Measurements from ENCODE around the gene SCUBE1.

The SCUBE1 gene

GRCh38 chr22:43313890-43314474 is 29.2 kb downstream of the SCUBE1 start:
- DNase-seq (ENCODE audit: low read depth), result no peak
- no peak overlapping the region for H3K4me3 ChIP-seq (ENCODE audit: low read depth, low read length)
- TF ChIP-seq CTCF (IDR thresholded peaks at IDR 0.05; ENCODE audit: low read depth, low read length), result no peak
- no peak for TF ChIP-seq POLR2A (IDR thresholded peaks at IDR 0.05; ENCODE audit: extremely low read depth, insufficient read length)
- TF ChIP-seq MAX (IDR thresholded peaks at IDR 0.05; ENCODE audit: low read depth, low read length), result no peak
- no peak for TF ChIP-seq MYC (IDR thresholded peaks at IDR 0.05; ENCODE audit: low read depth, low read length)

- DNase-seq (ENCODE audit: low read depth), result peak; percentile 66
- no peak for TF ChIP-seq MAX (IDR thresholded peaks at IDR 0.05; ENCODE audit: low read depth, low read length)
- no peak for TF ChIP-seq MYC (IDR thresholded peaks at IDR 0.05; ENCODE audit: low read depth, low read length)
- H3K4me3 ChIP-seq (ENCODE audit: low read depth, low read length), result no peak overlapping the region
These were observed 29.8 kb downstream of the SCUBE1 start for GRCh38 chr22:43313244-43313889.

GRCh38 chr22:43312608-43313007 is 30.6 kb downstream of the SCUBE1 start:
- no peak for DNase-seq (ENCODE audit: low read depth)

GRCh38 chr22:43310798-43311197 is 32.4 kb downstream of the SCUBE1 start:
- TF ChIP-seq POLR2A (IDR thresholded peaks at IDR 0.05; ENCODE audit: extremely low read depth, insufficient read length), result no peak
- TF ChIP-seq MAX (IDR thresholded peaks at IDR 0.05; ENCODE audit: low read depth, low read length), result no peak
- TF ChIP-seq MYC (IDR thresholded peaks at IDR 0.05; ENCODE audit: low read depth, low read length), result no peak
- no peak for TF ChIP-seq CTCF (IDR thresholded peaks at IDR 0.05; ENCODE audit: low read depth, low read length)
- DNase-seq (ENCODE audit: low read depth), result no peak
- H3K4me3 ChIP-seq (ENCODE audit: low read depth, low read length), result no peak overlapping the region

More at GRCh38 chr22:43312608-43313007, 30.6 kb downstream of the SCUBE1 start:
- H3K4me3 ChIP-seq (ENCODE audit: low read depth, low read length), result no peak overlapping the region
- TF ChIP-seq CTCF (IDR thresholded peaks at IDR 0.05; ENCODE audit: low read depth, low read length) (no peak), MAX (IDR thresholded peaks at IDR 0.05; ENCODE audit: low read depth, low read length) (no peak), POLR2A (IDR thresholded peaks at IDR 0.05; ENCODE audit: extremely low read depth, insufficient read length) (no peak), MYC (IDR thresholded peaks at IDR 0.05; ENCODE audit: low read depth, low read length) (no peak)

- no peak overlapping the region for H3K4me3 ChIP-seq (ENCODE audit: low read depth, low read length)
- TF ChIP-seq MYC (IDR thresholded peaks at IDR 0.05; ENCODE audit: low read depth, low read length), result no peak
- TF ChIP-seq CTCF (IDR thresholded peaks at IDR 0.05; ENCODE audit: low read depth, low read length), result no peak
- no peak for TF ChIP-seq POLR2A (IDR thresholded peaks at IDR 0.05; ENCODE audit: extremely low read depth, insufficient read length)
- TF ChIP-seq MAX (IDR thresholded peaks at IDR 0.05; ENCODE audit: low read depth, low read length), result no peak
- no peak for DNase-seq (ENCODE audit: low read depth)
These were observed 32.9 kb downstream of the SCUBE1 start for GRCh38 chr22:43310311-43310710.

GRCh38 chr22:43308836-43309235 is 34.3 kb downstream of the SCUBE1 start:
- no peak for DNase-seq (ENCODE audit: low read depth)
- TF ChIP-seq POLR2A (IDR thresholded peaks at IDR 0.05; ENCODE audit: extremely low read depth, insufficient read length) (no peak), MYC (IDR thresholded peaks at IDR 0.05; ENCODE audit: low read depth, low read length) (no peak), MAX (IDR thresholded peaks at IDR 0.05; ENCODE audit: low read depth, low read length) (no peak), CTCF (IDR thresholded peaks at IDR 0.05; ENCODE audit: low read depth, low read length) (no peak)
- H3K4me3 ChIP-seq (ENCODE audit: low read depth, low read length), result no peak overlapping the region
